HG03469 (cell line): ENCODE results near the gene GPR142.

Experiments
- ATAC-seq: cut with Tn5 transposase; IDR thresholded peaks from one replicate; pipeline ENCODE4 v1.9.1; 2021; ENCODE audit warnings: mild to moderate bottlenecking, moderate library complexity, moderate number of reproducible peaks; ENCODE audit not compliant: unreplicated experiment

GPR142 gene, protein sequence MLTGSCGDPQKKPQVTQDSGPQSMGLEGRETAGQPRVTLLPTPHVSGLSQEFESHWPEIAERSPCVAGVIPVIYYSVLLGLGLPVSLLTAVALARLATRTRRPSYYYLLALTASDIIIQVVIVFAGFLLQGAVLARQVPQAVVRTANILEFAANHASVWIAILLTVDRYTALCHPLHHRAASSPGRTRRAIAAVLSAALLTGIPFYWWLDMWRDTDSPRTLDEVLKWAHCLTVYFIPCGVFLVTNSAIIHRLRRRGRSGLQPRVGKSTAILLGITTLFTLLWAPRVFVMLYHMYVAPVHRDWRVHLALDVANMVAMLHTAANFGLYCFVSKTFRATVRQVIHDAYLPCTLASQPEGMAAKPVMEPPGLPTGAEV

DNA sequence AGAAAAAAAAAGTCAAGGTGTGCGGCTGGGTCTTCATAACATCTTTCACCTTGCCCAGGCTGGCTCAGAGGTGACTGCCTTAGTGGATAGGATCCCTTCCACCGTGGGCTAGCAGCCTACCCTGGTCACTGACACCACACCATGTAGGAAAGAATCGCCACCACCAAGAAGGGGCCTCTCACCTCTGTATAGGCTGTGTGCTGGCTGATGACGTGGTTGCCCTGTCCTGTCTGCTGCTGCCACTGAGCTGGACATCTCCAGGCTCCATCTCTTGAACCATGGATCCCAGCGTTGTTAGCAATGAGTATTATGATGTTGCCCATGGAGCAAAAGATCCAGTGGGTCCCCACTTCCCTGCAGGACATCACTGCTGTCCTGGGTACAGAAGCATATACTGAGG, at the start of gene GPR142:
GPR142 (plus strand) TSS at position 301 of the 400 bp plus-strand sequence. CDS start 2,035 bp downstream, outside the sequence.
- ATAC-seq, result no peak

DNA sequence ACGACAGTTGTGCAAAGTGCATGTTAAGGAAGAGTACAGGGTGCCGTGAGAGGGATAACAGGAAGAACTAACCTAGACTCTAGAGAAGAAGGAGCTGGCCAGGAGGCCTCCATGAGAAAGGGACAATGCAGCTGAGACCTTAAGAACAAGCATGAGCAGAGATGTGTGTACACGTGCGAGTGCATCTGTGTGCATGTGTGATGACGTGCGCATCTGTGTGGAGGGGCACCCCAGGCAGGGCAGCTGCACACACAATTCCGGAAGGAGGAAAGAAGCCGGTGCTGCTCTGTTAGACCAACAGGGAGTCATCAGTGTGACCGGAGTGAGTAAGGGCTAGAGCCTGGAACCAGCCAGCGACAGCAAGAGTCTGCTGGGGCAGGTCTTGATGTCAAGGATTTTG, 48.9 kb upstream of the GPR142 start:
- ATAC-seq, result no peak

DNA sequence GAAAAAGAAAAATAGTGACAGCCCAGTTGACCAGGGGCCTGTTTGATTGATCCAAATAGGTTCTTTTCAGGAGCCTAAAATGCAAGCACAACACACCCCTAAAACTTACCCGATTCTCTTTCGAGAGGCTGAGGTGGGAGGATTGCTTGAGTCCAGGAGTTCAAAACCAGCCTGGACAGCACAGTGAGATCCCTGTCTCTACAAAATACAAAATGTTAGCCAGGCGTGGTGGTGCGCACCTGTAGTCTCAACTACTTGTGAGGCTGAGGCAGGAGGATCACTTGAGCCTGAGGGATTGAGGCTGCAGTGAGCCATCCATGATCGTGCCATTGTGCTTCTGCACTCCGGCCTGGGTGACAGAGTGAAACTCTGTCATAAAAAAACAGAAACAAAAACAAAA, 42.8 kb upstream of the GPR142 start:
- ATAC-seq, result no peak

DNA sequence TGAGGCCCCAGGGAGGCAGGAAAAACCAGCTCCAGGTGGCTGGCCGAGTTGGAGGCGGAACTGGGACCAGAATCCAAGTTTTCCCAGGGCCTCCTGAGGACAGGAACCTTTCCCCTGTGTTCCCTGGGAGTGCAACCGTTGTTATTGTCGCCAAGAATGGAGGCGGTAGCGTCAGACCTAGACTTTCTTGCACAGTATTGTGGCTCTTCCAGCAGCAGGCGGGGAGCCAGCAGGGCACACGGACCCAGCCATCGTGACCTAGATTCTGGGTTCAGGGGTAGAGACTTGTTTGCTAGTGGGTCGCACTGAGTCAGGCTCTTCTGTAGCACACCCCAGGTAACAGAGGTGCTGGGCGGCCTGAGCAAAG, 41.9 kb upstream of the GPR142 start:
- no peak for ATAC-seq

DNA sequence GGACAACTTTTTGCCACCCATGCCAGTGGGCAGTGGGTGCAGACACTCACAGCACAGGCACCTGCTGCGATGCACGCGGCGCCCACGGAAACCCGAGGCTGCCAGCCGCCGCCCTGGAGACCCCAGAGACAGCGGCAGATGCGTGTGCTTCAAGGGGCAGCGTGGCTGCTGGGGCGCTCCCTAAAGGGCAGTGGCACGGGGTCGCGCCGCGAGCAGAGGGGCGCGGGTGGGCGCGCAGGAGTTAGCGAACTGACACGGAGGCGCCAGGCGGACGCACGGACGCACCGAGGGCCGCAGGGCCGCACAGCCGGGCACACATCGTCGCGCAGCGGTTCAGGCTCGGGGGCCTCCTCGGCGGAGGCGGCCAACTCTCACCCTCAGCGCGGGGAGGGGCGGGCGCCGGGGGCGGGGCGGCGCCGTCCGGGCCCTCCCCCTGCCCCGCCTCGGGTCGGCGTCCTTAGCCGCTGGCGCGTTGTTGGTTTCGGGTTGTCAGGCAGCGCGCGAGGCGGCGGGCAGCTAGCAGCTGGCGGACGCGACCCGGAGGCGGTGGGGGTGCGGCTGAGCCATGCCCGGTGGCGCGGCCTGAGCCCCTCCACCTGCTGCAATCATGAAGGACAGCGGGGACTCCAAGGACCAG, 41.4 kb upstream of the GPR142 start, which contains the start of gene KIF19:
KIF19 (plus strand) TSS at position 484 of the 637 bp plus-strand sequence; CDS start at position 608, 124 bp downstream.
- no peak for ATAC-seq

DNA sequence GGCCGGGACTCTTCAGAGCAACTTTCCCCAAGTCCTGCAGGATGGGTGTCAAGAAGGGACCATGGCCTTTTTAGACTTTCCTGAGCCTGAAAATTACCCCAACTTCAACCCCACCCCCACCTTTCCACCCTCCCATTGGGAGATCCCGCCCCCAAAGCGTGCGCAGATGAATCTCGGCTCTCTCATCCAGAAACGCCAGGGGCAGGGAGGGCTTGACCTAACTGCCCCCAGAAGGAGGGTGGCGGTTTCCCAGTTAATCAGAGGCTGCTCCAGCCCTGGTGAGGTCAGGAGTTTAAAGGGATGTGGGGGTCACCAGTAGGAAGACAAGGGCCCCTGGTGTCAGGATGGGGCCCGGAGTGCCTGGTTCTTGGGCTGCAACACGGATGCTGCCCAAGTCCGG, 40.8 kb upstream of the GPR142 start:
- ATAC-seq, result no peak

DNA sequence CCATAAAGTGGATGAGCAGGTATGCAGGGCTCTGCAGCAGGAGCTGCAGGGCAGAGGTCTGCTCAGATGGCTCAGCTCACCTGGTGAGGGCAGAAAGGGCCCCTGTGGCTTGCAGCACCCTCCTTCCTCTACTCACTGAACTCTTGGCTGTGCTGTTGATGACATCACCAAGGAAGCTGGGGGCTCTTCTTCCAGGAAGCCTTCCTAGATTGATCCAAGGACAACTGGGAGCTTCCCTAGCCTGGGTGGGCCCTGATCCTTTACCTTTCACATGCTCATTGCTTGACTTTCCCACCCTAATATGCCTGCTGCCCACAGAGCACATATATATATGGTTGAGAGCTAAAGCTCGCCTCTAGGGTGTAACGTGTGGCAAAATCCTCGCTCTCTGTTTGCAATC, 38.8 kb upstream of the GPR142 start:
- ATAC-seq, result no peak

DNA sequence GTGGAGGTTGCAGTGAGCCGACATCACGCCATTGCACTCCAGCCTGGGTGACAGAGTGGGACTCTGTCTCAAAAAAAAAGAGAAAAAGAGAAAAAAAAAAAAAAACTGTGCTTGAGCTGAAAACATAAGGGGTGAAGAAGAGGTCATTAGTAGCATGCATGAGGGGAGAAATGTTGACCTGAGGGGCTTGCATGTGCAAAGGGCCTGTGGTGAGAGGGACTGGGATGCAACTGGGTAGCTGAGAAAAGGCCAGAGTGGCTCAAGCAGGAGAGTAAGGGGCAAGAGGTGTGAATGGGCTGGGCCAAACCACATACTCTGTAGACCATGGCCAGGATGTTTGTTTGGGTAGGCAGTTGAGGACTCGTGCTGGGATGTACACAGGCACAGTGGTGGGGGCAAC, 37.9 kb upstream of the GPR142 start:
- ATAC-seq, result no peak

DNA sequence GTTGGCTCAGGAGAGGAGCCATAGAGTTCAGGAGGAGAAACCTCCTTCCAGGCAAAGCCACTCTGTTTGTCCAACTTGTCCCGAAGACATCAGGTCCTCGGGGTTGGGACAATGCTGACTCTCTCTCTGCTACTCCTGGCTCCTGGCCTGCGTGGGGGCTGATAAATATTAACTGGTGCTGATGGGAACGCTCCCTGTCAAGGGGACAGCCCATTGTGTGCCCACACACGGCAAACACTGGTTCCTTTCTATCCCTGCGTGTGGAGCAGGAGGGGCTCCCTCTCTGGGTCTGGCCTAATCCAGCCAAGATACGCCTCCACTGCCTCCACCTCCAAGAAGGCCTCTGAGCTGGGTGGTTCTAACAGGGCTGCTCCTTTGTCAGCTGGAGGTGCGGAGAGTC, 36.9 kb upstream of the GPR142 start:
- ATAC-seq, result no peak

DNA sequence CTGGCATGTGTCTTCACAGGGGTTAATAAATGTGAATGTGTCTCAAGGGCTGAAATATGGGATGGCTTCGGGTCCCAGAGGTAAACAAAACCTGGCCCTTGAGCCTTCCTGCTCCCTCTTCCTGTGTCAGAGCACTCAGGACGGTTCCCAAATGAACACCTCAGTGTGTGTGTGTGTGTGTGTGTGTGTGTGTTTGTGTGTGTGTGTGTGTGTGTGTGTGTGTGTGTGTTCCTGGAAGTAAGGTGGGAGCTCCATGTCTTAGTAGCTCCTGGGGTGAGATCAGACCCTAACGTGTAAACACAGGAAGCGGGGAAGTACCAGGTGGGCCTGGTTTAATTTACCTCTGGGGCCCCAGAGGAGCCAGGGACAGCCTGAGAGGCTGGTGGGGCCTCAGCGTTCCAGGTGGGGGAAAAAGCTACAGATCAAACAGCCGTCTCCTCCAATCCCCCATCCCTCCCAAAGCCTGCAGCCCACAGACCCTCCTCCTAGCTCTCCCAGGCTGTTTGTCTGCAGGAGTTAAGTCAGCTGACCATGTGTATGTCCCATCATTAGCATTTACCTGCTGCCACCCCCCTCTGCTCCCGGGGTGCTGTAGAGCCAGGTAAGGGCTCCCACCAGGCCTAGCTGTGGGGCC, 35.2 kb upstream of the GPR142 start:
- no peak for ATAC-seq

DNA sequence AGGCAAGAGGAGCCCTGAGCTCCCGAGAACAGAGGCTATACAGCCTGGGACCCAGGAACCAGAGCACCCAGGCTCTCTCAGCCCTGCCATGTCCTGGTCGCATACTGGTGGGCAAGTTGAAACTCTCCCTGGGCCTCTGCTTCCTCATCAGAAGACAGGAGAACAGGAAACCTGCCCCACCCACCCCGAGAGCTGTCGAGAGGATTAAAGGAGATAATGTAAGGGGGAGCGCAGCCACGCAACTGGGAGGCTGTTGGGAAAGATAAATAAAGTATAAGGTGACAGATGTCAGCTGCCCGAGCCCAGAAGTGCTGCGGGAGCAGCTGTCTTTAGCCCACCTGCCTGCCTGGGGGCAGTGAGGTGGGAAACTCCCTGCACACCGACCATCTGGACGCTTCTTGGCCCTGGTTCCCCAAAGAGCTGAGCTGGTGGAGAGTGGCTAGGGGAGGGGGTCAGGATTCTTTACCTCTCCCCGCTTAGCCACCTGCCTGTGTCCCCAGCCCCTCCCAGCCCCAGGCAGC, 34.5 kb upstream of the GPR142 start:
- no peak for ATAC-seq

DNA sequence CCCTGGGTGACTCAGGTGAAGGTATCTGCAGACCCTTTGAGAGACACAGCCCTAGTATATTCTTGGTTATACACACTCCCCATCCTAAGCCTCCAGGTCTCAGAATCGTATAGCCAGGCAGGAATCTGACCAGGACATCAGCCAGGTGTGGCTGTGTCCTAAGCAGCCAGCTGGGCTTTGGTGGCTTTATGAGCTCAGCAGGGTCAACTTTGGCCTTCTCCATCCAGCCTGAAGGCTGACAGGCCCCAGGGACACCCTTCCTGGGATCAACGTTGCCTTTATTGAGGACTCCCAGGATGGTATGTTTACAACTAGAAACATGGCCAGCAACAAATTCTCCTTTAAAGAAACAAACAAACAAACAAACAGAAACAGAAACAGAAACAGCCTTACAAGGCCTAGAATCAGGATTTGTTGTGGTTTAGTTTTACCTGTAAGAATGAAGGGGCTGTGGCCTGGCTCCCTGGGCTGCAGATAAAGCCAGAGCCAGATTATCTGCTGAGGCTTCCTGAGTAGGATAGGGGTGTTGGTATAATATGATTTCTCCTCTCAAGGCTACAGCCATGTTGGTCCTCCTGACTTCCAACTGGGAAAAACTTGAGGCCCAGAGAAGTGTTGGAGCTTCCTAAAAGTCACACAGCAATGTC, 32.8 kb upstream of the GPR142 start:
- ATAC-seq, result no peak

DNA sequence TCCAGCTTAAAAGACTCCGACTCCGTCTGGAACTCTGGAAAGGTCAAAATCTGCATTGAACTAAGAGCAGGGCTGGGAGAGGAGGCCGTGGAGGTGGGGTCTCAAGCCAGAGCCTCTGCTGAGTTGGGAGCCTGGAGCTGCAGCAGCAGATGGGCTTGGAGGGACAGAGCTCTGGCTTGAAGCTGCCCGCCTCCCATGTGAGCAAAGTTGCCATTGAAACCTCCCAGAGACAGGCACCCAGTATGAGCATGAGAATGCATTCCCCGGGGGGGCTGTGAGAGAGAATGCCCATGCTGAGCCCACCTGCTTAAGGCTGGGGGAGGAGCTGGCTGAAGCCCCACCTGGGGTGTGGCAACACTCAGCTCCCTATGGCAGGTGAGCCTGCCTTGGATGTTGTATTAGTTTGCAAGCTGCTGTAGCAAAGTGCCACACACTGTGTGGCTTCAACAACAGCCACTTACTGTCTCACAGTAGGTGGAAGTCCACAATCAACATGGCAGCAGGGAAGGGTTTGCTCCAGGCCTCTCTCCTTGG, 31.7 kb upstream of the GPR142 start:
- ATAC-seq, result no peak

DNA sequence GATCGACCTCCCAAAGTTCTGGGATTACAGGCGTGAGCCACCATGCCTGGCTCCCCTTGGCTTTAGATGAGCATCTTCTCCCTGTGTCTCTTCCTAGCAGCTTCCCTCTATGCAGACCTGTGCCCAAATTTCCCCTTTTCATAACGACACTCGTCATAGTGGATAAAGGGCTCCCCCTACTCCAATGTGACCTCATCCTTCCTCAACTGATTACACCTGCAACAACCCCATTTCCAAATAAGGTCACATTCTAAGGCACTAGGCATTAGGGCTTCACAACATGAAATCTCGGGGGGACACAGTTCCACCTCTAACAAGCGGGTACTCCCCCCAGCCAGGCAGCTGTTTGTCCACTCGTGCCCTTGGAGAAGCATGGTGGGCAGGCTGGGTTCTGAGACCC, 31.0 kb upstream of the GPR142 start:
- ATAC-seq, result no peak

DNA sequence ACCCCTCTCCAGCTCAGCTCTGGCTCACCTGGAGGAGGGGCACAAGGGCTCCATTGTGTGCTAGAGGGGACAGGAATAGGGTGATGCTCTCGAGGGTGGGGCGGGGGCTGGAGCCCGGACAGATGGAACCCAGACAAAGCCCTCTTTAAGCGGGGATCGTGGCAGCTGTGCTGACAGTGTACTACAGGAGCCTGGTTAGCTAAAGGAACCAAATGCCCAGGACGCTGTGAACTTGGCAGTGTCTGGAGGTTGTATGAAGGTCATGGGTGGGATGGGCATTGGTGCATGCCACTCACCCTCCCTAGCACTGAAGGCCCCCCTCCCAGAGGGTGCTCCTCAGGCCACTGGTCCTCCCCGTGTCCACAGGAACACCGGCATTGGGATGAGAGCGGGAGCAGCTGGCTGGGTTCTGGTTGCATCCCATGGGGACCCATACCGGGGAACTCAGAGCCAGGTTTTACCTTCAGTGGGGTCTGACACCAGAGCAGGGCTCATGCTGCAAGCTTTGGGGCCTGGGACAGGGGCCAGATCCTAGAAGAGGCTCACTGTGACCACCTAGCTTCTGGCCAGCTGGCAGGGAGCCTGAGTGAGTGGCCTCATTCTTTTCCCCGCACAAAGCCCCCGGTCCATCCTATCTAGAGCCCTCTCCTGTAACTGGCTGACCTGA, 29.3 kb upstream of the GPR142 start:
- ATAC-seq, result no peak

DNA sequence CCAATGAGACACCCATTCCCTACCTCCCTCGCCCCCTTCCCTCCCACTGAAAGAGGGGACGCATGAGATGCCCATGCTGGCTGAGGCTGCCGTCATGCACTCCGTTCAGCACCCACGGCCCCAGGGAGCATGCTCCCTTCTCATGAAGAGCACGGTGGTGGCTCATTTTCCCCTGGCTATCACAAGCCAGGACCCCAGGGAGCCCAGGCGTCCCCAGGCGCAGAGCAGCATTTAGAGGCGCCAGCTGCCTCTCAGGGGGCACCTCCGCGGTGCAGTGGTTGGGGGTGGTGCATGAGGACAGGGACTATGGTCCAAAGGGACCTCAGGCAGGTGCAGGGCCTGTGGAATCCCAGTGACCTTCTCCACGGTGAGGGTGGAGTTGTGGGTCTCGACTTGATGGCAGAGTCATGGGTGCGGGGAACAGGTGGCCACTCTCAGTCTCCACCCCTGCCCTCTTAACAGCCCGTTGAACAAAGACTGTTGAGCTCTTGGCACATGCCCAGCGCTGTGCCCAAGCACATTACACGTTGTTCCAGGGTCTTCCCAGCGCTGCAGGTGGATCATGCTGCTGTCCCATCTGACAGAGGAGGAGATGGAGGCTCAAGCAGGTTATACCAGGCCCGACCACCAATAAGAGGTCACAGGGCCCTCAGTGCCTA, 27.6 kb upstream of the GPR142 start:
- no peak for ATAC-seq

DNA sequence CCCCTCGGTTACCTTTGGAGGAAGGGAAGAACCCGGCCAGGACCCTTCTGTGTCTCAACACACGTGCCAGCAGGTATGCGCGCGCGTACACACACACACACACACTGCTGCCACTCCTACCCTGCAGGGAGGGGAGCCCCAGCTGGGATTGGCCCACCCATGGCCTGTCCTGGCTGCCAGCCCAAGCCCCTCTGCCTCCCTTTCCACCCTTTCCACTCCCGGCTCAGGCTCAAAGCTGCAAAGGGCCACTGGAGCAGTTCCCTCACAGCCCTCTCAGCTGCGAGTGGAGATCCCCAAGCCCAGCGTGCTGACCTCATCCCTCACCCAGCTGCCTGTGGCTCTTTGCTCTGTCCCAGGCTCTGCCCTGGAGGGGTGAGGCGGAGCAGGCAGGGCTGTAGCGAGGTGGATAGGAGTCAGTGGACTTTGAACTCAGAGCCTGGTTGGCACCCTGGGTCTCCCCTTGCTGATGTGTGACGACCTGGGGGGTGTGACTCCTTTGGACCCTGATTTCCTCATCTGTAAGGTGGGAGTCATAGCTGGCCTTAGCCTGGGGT, 26.8 kb upstream of the GPR142 start:
- ATAC-seq, result no peak

DNA sequence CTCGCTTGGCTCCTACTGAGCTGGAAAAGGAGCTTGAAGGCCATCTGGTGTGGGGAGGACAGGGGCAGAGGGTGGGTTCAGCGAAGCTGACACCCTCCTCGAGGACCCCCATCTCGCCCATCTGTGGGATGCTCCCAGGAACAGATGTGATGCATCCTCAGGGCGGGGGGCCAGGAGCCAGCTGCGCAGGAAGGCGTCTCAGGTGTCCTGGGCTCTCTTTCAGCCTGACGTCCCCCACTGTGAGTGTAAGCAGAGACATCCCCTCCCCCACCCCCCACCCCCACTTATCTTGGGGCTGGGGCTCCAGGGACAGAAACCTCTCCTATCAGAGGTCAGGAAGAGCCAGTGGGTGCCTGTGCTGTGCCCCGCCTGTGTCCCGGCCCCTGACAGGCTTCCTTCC, 25.1 kb upstream of the GPR142 start:
- ATAC-seq, result no peak

DNA sequence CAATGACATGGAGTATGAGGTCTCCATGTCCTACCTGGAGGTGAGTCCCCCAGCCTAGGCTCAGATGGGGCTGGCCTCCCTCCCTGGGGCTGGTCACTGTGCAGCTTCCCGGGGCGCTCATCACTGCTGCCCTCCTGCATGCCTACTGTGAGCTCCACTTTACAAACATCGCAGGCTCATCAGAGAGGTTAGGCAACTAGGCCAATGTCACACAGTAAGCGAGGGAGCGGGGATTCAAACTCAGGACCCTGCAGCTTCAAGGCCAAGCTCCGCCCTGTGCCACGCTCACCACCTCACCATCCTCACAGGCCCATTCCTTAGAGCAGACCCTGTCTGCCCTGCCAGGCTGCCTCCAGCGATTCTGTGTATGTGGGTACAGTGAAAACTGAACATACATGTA, 24.2 kb upstream of the GPR142 start:
- ATAC-seq, result no peak
